NAMALWA (cell line): ENCODE data around the gene CBY3.
"Not testable (repeated sequence)": the region's sequence is repeated elsewhere in the genome, so short reads cannot be mapped to it uniquely, and the experiment has no call there.

Experiments
- DNase-seq: peaks from one replicate; pipeline ENCODE4 v3.0.0-alpha.2; 2015; ENCODE audit warnings: low spot score

CBY3 gene

DNA sequence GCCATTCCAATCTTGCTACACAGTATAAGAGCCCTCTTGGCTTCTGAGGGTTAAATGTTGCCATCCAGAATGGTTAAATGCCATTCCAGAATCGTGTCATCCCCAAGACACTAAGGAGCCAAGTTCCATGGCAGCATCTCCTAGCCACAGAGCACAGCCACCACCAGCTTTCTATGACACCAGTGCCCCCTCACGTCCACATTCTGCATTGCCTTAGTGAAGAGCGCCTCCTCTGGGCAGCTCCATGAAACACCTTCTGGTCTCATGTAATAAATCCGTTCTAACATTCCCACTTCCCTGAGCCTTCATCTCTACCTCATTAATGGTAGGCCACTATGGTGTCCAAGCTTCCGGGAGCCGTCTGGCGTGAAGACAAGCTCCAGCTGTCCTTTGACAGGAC, 12.4 kb downstream of the CBY3 start:
- peak; percentile 84 for DNase-seq

DNA sequence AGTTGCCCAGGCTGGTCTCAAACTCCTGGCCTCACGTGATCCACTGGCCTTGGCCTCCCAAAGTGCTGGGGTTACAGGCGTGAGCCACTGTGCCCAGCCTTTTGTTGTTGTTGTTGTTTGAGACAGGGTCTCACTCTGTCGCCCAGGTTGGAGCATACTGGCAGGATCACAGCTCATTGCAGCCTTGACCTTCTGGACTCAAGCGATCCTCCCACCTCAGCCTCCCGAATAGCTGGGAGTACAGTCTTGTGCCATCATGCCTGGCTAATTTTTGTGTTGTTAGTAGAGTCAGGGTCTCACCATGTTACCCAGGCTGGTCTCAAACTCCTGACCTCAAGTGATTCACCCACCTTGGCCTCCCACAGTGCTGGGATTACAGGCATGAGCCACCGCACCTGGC, 19.2 kb downstream of the CBY3 start:
- not testable (repeated sequence) for DNase-seq

DNA sequence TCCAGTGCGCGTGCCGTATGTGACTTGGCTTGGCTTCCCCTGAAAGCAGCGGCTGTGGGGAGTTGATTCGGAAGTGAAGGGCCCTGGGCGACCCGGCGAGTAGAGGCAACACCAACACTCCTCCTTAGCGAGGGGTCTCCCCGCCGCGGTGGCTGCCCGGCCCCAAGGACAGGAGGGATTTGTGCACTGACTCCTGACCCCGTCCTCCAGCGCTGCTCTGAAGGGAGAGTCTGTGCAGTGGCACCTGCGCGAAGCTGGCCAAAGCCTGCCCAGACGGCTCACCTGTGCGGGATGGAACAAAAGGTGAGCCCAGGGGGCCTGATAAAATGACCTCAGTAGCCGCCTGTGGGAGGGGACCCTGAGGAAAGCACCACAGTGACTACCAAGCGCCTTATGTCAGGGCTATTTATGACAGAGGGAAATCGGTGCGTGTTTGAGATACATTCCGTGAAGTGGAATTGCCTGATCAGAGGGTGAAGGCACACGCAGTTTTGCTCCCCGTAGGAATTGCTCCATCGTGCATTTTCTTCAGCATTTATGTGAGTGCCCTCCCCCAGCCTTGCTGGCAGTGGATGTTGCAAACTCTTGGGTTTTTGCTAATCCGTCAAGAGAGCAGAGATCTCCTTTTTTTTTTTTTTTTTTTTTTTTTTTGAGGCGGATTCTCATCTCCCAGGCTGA, 22.5 kb downstream of the CBY3 start:
- DNase-seq = not testable (repeated sequence)

DNA sequence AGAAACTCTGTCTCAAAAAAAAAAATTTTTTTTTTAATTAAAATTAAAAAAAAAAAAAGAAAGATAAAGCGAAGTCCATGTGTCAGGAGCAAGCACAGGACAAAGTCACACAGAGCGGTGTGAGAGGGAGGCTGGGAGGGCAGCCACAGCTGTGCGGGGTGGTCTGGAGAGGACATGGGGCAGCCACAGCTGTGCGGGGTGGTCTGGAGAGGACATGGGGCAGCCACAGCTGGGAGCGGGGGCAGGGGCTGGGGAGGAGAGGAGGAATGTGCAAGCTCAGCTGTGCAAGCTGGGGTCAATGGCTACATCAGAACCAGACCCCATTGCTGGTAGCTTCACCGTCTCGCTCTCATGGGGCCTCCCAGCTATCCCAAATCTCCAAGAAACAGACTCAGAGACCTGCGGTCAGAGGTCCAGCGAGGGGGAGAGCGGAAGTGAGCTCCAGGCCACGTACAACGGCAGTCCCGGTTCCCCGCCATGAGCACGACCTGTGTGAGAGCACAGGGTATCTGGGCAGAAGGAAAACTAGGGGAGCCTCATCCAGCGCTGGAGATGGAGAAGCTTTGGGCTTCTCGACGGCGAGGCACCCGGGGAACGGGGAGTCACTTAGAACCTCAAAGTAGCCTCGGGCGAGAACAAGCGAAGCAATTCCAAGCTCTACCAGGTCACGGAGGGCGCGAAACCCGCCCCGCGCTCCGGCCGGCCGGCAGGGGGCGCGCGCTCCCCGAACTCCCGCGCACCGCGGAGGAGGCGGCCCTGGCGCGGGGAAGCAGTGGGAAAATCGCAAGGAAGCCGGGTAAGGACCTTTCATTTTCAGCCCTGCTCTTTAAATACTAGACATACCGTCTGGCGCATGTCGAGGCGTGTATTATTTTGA, 23.3 kb downstream of the CBY3 start:
- not testable (repeated sequence) for DNase-seq

DNA sequence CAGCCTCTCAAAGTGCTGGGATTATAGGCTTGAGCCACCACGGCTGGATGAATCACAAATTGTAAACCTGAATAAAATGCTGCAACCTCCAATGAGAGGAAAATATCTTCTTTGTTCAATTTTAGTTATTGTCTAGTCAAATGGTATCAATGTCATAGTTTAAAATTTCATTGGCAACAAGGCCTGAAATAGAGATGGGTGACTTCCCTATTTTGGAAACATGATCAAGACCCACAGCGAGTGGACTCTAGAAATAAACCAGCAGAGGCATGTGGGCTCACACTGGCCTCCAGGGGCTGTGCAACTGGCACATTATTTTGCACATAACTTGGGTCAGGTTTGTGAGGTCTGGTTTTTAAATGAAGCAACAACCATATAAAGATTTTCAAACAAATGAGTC, 27.7 kb downstream of the CBY3 start:
- DNase-seq = not testable (repeated sequence)

DNA sequence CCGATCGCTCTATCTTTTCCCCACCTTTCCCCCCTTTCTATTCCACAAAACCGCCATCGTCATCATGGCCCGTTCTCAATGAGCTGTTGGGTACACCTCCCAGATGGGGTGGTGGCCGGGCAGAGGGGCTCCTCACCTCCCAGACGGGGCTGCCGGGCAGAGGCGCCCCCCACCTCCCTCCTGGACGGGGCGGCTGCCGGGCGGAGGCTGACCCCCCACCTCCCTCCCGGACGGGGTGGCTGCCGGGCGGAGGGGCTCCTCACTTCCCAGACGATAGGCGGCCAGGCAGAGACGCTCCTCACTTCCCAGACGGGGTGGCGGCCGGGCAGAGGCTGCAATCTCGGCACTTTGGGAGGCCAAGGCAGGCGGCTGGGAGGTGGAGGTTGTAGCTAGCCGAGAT, 30.6 kb downstream of the CBY3 start:
- DNase-seq = not testable (repeated sequence)

DNA sequence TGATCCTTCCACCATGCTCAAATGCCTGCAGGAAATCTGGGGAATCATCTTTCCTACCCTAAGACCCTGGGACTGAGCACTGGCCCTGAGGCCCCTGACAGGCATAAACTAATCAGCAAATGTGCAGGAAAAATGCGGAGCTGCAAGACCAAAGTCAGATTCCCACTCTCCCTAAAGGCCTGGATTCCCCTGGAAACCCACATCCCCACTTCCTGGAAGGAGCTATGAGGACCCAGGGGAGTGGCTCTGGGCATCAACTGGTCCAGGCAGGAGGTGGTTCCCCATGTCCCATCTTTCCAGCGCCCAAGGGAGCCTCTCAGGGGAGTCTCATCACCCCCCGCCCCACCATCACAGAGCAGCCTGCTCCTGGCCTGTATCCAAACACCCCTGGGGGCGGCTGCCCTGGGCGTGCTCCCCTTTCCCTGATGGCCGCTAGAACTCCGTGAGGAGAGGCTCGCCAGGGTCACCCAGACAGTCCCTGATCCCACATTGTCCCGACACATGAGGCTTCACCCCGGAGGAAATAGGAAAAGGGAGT, 31.6 kb downstream of the CBY3 start:
- not testable (repeated sequence) for DNase-seq

DNA sequence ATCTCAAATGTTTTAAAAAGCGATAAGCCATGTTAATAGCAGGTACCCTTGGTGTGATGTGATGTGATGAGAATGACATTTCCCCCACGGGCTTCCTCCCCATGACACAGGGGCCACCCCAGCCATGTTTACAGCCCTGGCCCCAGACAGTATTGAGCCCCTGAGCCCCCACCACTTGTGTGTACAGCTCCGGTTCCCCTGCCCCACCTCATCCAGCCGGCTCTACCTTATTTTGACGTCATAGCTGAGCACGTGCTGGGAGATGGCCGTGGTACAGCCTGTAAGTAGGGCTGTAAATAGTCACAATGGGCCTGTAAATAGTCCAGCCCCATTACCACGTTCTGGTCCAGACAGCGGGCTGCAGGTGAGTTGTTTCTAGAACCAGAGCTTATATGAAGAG, 32.4 kb downstream of the CBY3 start:
- no peak for DNase-seq

DNA sequence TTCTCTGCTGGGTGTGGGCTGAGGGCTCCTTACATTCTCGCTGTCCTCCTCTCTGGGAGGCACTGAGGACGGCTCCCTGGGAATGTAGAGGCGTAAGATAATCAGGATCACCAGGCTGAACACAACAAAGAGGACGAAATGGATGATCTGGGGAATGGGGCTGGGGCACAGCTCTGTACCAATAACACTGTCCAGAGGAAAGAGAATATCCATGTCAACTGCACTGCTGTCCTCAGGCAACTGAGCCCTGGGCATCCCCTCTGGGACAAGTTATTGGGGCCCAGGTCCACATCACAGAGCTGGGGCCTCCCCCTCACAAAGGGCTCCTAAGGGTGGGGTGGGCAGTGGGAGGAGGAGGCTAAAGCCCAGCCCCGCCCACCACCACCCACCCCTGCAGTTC, 36.1 kb downstream of the CBY3 start:
- not testable (repeated sequence) for DNase-seq

DNA sequence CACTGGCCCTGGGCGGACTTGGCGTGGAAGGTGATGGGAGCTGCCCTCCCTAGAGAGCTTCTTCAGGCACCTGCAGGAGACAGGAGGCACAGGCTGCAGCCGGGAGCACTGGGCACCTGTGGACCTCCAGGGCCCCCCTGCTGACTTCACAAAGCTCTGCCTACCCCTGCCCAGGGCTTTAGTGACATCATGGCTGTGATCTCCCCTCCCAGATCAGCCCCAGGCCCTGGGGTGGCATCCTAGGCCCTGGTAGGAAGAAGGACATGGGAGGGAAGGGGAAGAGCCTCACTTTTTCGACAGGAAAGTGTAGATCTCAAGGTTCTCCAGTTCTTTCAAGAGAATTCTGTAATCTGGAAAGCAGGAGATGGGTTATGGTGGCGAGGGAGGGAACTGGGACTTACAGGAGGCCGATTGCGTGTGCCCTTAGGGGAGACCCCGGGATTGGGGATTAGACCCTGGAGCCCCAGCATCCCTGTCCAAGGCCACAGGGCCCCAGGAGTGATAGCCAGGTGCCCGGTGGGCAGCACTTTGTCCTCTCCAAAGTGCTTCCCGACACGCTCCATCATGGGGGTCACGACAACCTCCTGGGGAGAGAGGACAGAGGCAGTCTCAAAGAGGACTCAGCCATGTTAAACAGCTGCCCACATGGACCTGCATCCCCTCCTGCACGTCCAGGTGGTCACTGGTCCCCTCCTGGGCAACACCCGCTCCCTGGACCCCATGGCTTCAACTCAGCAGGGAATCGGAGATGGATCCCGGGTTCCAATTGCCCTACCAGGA, 37.5 kb downstream of the CBY3 start:
- DNase-seq = not testable (repeated sequence)

DNA sequence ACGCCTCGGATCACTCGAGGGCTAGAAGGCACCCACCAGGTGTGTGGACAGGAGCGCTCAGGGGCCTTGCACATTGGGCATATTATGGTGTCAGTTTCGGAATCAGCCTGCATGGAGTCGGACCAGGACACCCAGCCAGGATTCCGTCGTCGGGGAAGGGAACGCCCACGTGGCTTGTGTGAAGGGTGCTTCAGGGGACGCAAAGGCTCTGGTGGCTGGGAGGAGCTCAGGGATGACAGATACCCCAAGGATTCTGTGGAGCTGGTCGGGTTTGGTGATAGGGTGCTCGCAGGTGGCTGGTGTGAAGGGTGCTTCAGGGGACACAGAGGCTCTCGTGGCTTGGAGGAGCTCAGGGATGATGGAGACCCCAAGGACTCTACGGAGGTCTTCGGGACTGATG, 38.2 kb downstream of the CBY3 start:
- not testable (repeated sequence) for DNase-seq

DNA sequence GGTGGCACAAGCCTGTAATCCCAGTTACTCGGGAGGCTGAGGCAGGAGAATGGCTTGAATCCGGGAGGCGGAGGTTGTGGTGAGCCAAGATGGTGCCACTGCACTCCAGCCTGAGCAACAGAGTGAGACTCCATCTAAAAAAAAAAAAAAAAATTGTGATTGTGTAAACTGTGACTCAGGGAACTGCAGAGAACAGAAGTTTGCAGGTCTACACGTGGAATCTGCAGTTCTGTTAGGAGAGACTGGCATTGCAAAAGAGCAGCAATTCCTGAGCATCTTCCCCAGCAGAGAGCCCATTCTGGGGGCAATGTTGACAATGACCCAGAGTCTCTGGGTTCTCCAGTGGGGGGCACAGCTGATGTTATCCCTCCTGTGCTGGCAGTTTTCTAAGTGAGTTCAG, 39.1 kb downstream of the CBY3 start:
- not testable (repeated sequence) for DNase-seq

DNA sequence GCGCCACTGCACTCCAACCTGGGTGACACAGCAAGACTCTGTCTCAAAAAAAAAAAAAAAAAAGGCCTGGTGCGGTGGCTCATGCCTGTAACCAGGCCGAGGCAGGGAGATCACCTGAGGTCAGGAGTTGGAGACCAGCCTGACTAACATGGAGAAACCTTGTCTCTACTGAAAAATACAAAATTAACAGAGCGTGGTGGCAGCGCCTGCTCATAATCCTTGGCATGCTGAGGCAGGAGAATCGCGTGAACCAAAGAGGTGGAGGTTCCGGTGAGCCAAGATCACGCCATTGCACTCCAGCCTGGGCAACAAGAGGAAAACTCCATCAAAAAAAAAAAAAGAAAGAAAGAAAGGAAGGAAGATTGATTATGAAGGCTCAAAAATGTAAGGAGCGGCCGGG, 41.5 kb downstream of the CBY3 start:
- not testable (repeated sequence) for DNase-seq

DNA sequence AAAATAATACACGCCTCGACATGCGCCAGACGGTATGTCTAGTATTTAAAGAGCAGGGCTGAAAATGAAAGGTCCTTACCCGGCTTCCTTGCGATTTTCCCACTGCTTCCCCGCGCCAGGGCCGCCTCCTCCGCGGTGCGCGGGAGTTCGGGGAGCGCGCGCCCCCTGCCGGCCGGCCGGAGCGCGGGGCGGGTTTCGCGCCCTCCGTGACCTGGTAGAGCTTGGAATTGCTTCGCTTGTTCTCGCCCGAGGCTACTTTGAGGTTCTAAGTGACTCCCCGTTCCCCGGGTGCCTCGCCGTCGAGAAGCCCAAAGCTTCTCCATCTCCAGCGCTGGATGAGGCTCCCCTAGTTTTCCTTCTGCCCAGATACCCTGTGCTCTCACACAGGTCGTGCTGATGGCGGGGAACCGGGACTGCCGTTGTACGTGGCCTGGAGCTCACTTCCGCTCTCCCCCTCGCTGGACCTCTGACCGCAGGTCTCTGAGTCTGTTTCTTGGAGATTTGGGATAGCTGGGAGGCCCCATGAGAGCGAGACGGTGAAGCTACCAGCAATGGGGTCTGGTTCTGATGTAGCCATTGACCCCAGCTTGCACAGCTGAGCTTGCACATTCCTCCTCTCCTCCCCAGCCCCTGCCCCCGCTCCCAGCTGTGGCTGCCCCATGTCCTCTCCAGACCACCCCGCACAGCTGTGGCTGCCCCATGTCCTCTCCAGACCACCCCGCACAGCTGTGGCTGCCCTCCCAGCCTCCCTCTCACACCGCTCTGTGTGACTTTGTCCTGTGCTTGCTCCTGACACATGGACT, 46.3 kb downstream of the CBY3 start:
- not testable (repeated sequence) for DNase-seq

DNA sequence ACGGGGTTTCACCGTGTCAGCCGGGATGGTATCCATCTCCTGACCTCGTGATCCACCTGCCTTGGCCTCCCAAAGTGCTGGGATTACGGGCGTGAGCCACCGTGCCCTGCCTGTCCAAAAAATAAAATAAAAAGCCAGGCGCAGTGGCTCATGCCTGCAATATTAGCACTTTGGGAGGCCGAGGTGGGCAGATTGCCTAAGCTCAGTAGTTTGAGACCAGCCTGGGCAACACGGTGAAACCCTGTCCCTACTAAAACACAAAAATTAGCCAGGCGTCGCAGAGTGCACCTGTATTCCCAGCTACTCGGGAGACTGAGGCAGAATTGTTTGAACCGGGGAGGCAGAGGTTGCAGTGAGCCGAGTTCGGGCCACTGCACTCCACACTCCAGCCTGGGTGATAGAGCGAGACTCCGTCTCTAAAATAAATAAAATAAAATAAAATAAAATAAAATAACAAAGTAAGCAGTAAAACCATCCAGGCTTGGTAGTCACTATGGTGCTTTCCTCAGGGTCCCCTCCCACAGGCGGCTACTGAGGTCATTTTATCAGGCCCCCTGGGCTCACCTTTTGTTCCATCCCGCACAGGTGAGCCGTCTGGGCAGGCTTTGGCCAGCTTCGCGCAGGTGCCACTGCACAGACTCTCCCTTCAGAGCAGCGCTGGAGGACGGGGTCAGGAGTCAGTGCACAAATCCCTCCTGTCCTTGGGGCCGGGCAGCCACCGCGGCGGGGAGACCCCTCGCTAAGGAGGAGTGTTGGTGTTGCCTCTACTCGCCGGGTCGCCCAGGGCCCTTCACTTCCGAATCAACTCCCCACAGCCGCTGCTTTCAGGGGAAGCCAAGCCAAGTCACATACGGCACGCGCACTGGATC, 47.1 kb downstream of the CBY3 start:
- DNase-seq = not testable (repeated sequence)
